HG02763 (cell line): ENCODE results near the gene RASSF7.
A peak's percentile ranks its signal among the peaks of the same experiment; 100 is the strongest.
"Not testable (repeated sequence)": the region's sequence is repeated elsewhere in the genome, so short reads cannot be mapped to it uniquely, and the experiment has no call there.

Experiments used
- ATAC-seq: cut with Tn5 transposase; IDR thresholded peaks from one replicate; pipeline ENCODE4 v1.9.1; 2021; ENCODE audit warnings: mild to moderate bottlenecking, moderate library complexity; ENCODE audit not compliant: unreplicated experiment

The RASSF7 gene, protein sequence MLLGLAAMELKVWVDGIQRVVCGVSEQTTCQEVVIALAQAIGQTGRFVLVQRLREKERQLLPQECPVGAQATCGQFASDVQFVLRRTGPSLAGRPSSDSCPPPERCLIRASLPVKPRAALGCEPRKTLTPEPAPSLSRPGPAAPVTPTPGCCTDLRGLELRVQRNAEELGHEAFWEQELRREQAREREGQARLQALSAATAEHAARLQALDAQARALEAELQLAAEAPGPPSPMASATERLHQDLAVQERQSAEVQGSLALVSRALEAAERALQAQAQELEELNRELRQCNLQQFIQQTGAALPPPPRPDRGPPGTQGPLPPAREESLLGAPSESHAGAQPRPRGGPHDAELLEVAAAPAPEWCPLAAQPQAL

DNA sequence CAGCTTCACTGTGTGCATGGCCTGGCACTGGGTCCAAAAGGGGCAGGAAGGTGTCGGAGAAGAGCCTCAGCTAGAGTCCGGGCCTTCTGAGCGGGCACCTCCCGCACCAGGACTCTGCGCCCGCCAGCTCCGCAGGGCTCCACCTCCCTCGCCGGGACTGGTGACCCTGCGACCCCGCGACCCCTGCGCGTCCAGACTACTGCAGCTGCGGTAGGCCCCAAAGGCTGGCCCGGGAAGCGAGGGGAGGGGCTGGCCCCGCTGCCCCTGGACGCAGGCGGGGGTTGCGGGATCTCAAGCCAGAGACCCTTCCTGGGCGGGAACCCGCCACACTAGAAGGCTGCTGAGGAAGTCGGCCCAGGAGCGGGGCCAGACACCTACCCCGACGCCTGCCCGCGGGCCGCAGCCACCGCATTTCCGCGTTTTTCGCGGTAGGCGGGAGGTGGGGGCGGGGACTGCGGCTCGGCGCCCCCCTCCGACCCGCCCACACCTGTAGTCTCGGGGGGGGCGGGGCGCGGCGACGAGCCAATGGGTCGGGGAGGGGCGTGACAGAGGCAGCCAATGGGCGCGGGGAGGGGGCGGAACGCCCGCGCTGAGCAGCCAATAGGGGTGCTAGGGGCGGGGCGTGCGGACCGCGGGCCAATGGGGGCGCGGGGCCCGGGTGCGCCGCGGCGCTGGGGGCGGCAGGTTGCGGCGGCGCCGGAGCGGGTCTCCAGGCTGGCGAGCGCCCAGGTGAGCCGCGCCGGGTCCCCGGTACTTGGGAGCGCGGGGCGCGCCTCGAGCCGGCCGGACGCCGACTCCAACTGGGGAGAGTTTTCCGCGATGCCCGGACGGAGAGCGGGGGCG is at the start of gene RASSF7, which contains the start of gene LMNTD2:
TSS of gene RASSF7 (plus strand) at position 666 of the 843 bp plus-strand sequence. CDS start 799 bp downstream, outside the sequence.
TSS of gene LMNTD2 (minus strand) at position 434 of the 843 bp plus-strand sequence. CDS start at position 412, 22 bp downstream.
- ATAC-seq = peak; percentile 74

- no peak for ATAC-seq
These were observed 47.8 kb upstream of the RASSF7 start for GRCh38 chr11:512761-513595.

- no peak for ATAC-seq
These were observed 46.2 kb upstream of the RASSF7 start for GRCh38 chr11:514606-515005.

DNA sequence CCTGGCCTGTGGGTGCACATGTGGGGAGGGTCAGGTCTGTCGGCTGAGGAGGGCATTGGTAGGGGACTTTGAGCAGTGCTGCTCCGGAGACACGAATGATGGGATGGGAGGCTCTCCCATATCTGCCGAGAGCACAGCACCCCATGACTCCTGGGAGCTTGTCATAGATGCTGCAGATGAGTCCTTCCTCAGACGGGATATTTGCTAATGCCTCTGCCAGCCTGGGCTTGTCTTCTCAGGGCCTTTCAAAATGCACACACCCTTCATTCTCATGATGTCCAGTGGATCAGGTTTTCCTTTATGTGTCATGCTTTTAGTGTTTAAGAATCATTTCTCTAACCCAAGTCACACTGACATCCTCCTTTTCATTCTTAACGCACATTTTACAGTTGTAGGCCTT is 45.6 kb upstream of the RASSF7 start:
- no peak for ATAC-seq

DNA sequence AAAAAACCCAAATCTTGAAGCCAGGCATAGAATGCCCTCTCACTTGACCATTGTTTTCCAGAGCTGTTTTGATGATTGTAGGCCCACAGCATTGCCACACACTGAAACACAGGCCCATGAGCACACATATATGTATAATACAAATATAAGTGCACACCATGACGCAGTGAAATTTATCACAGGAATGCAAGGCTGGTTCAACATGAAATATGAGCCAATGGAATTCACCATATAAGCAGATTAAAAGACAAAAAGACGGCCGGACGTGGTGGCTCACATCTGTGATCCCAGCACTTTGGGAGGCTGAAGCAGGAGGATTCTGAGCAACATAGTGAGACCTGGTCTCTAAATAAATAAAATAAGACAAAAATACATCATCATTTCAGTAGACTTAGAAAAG is 44.4 kb upstream of the RASSF7 start:
- no peak for ATAC-seq

- not testable (repeated sequence) for ATAC-seq
These were observed 43.7 kb upstream of the RASSF7 start for GRCh38 chr11:516918-517685.

- ATAC-seq = peak; percentile 83
These were observed 42.1 kb upstream of the RASSF7 start for GRCh38 chr11:518463-519202.

GRCh38 chr11:520428-521176 is 40.2 kb upstream of the RASSF7 start:
- no peak for ATAC-seq

- ATAC-seq = no peak
These were observed 39.5 kb upstream of the RASSF7 start for GRCh38 chr11:521177-521688.

GRCh38 chr11:526192-526591 is 34.6 kb upstream of the RASSF7 start:
- ATAC-seq = no peak

DNA sequence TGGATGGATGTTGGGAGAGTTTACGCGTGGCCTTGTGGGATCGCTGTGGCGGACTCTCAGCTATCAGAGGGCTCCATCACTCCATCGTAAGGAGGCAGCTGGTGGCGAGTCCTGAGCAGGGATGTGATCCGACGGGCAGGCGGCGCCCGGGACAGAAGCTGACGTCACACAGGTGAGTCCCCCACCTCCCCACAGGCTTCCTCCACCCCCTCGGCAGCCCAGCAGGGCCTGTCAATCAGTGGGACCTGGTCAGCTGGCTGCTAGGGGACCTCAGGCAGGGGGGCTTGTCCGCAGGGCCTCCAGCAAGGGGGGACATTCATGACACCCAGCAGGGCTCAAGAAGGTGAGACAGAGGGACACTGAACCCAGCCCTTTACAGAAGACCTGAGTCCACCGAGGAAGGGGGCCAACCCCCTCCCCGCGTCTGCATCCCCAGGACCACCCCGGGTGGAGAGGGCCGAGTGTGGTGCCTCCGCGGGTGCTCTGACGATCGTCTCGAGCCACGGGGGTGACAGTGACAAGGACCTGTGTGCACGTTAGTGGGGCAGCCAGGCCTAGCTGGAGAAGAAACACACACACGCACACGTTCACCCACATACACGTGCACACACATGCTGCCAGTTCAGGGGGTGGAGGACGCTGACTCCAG is 32.5 kb upstream of the RASSF7 start:
- no peak for ATAC-seq

- no peak for ATAC-seq
These were observed 31.7 kb upstream of the RASSF7 start for GRCh38 chr11:528815-529727.

DNA sequence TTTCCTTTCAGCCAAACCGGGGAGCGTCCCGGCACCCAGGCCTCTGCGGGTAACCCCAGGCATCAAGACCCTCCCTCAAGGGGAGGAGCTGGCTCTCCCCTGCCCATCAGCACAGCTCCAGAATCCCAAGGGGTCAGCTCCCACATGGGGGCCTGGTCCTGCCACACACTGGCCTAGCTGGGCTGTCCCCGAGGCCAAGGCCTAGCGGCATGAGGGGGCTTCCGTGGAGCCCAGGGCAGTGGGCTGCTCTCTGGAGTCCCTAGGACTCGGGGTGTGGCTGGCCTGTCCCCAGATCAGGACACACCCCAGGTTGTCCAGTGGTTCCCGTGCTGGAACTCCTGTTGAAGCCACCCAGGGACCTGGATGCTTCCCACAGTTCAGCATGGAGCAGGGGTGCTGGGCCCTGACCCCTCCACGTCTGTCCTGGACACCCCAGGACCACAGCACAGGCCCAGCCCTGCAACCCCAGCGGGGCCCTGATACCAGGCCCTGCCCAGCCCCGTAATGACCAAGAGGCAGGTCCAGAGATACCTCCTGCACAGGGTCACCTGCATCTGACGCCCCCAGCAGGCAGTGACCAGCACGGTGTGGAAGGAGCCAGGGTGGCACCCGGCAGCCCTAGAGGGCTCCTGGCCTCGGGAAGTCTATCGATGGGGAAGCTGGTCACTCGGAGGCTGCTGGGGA is 30.9 kb upstream of the RASSF7 start:
- no peak for ATAC-seq

- ATAC-seq = no peak
These were observed 29.6 kb upstream of the RASSF7 start for GRCh38 chr11:530960-531831.

- no peak for ATAC-seq
These were observed 28.7 kb upstream of the RASSF7 start for GRCh38 chr11:531919-532526.
